GM12878 (cell line): ENCODE results near the gene ROR2. TPM values are rescaled to one million over a fixed set of nuclear protein-coding genes. Genes with fewer than 3 reads are reported as not detected.

ENCODE experiments used
- ATAC-seq: fragments of 200-7000 bp; cut with Tn5 transposase; 3 replicates; pipeline ENCODE4 v1.9.1; 2020; ENCODE audit warnings: mild to moderate bottlenecking, moderate library complexity
- BruUV-seq: library from RNA; stranded (reverse); fragments of 400-500 nt; replicated peaks from 2 replicates; lab custom pipeline; 2021; lab: Mats Ljungman, UMichigan
- CTCF ChIA-PET: fragments of 300-600 bp; sonication (Branson Sonifier 250); formaldehyde crosslinking; extraction: SDS; loops from one replicate; lab custom pipeline; 2021; ENCODE audit warnings: inconsistent platforms; lab: Yijun Ruan, JAX
- POLR2A ChIA-PET: fragments of 350-600 bp; formaldehyde crosslinking; extraction: SDS; loops from one replicate; lab custom pipeline; 2021; ENCODE audit warnings: inconsistent platforms; lab: Charles Lee
- RAD21 ChIA-PET: fragments of 300-600 bp; sonication (Branson Sonifier 250); formaldehyde crosslinking; loops from one replicate; lab custom pipeline; 2023; ENCODE audit warnings: antibody characterized with exemption; ENCODE audit not compliant: unreplicated experiment; lab: Charles Lee
- SMC1A ChIA-PET: fragments of 300-600 bp; sonication (Branson Sonifier 250); formaldehyde crosslinking; loops from one replicate; lab custom pipeline; 2023; ENCODE audit not compliant: unreplicated experiment, uncharacterized antibody; lab: Charles Lee
- DNase-seq: peaks from one replicate; pipeline ENCODE4 v3.0.0-alpha.2; 2011; ENCODE audit warnings: low read depth, low spot score
- FAIRE-seq: peaks from 3 replicates; lab custom pipeline; 2011; peaks lifted over from hg19 to GRCh38; lab: Jason Lieb, UNC
- H2AFZ ChIP-seq: 2 replicates; pipeline ENCODE4 v1.6.0; 2011; ENCODE audit warnings: low read depth, low read length, control low read depth; ENCODE audit not compliant: control insufficient read depth
- H3K27ac ChIP-seq: 2 replicates; pipeline ENCODE4 v1.5.1; 2011; ENCODE audit warnings: control low read depth; ENCODE audit not compliant: control insufficient read depth, insufficient read depth
- H3K27me3 ChIP-seq, 2 experiments: replicated peaks in 1 of 2; 2 replicates each; pipeline versions ENCODE4 v1.6.0 to v1.6.1; 2011; ENCODE audit warnings: low read length in 1 of 2; ENCODE audit not compliant: control insufficient read depth in 2 of 2, insufficient read depth in 2 of 2
- H3K36me3 ChIP-seq, 2 experiments: 2 replicates each; pipeline ENCODE4 v1.5.1; 2011; ENCODE audit warnings: low read length in 1 of 2; ENCODE audit not compliant: control insufficient read depth in 2 of 2, insufficient read depth in 2 of 2
- H3K4me1 ChIP-seq: 2 replicates; pipeline ENCODE4 v1.6.1; 2011; ENCODE audit warnings: mild to moderate bottlenecking, low read length, moderate library complexity, mixed read lengths; ENCODE audit not compliant: control insufficient read depth, insufficient read depth
- H3K4me2 ChIP-seq: 2 replicates; pipeline ENCODE4 v1.6.0; 2011; ENCODE audit warnings: control low read depth; ENCODE audit not compliant: control insufficient read depth, insufficient read depth
- H3K4me3 ChIP-seq: fragments of 200-600 bp; sonication (generic); 2 replicates; pipeline ENCODE4 v1.5.1; 2016
- H3K79me2 ChIP-seq: 2 replicates; pipeline ENCODE4 v1.6.0; 2011; ENCODE audit warnings: low read length; ENCODE audit not compliant: control insufficient read depth, insufficient read depth
- H3K9ac ChIP-seq: 2 replicates; pipeline ENCODE4 v1.8.0; 2011; ENCODE audit warnings: low read length, control low read depth, mixed read lengths; ENCODE audit not compliant: control insufficient read depth, insufficient read depth
- H3K9me3 ChIP-seq: replicated peaks from 3 replicates; pipeline ENCODE4 v1.5.1; 2011; ENCODE audit warnings: mild to moderate bottlenecking, low read length; ENCODE audit not compliant: control insufficient read depth, insufficient read depth
- H4K20me1 ChIP-seq: 2 replicates; pipeline ENCODE4 v1.6.0; 2011; ENCODE audit not compliant: control insufficient read depth, insufficient read depth
- BRCA1 ChIP-seq: IDR thresholded peaks from 2 replicates; pipeline ENCODE4 v1.6.1; 2011; ENCODE audit warnings: low read depth, low read length, improper control_type of control experiment
- FOXK2 ChIP-seq: fragments of 450-650 bp; IDR thresholded peaks from 2 replicates; pipeline ENCODE4 v1.6.1; 2017; ENCODE audit warnings: mild to moderate bottlenecking, moderate library complexity
- GABPA ChIP-seq: IDR thresholded peaks from 2 replicates; pipeline ENCODE4 v1.6.1; 2014; ENCODE audit warnings: antibody characterized with exemption, low read depth, mild to moderate bottlenecking, inconsistent platforms
- IKZF2 ChIP-seq, 2 experiments: fragments of 450-650 bp; IDR thresholded peaks; 2 replicates each; pipeline ENCODE4 v1.6.1; 2017; ENCODE audit warnings: mild to moderate bottlenecking in 2 of 2, moderate library complexity in 2 of 2
- KLF5 ChIP-seq: fragments of 450-650 bp; IDR thresholded peaks from 2 replicates; pipeline ENCODE4 v1.6.1; 2014; ENCODE audit warnings: mild to moderate bottlenecking; ENCODE audit not compliant: partially characterized antibody
- POU2F2 ChIP-seq: IDR thresholded peaks from 3 replicates; pipeline ENCODE4 v1.6.1; 2011; ENCODE audit warnings: low read depth, mild to moderate bottlenecking, low read length, borderline replicate concordance
- RAD51 ChIP-seq: fragments of 450-650 bp; IDR thresholded peaks from 2 replicates; pipeline ENCODE4 v1.6.1; 2016; ENCODE audit warnings: moderate library complexity, mild to moderate bottlenecking, inconsistent platforms
- ZBED1 ChIP-seq: IDR thresholded peaks from 2 replicates; pipeline ENCODE4 v1.6.1; 2016; ENCODE audit warnings: borderline replicate concordance
- WGBS: methylation state at CpG from one replicate; pipeline ENCODE4 v1.1.6; 2016; ENCODE audit warnings: low lambda C conversion rate; ENCODE audit not compliant: insufficient replicate concordance, insufficient coverage; ENCODE audit errors: missing lambda C conversion rate; 5-methylcytosine and 5-hydroxymethylcytosine counted together
- in situ Hi-C: fragments of 300-500 bp; cut with MboI; formaldehyde crosslinking; loops from 9 replicates; pipeline ENCODE4 v1.14.3; 2018; ENCODE audit warnings: mixed read lengths
- intact Hi-C: fragments of 100-400 bp; cut with micrococcal nuclease; formaldehyde crosslinking; loops from one replicate; pipeline ENCODE4 v1.14.2; 2022; ENCODE audit not compliant: unreplicated experiment
- polyA plus RNA-seq, 11 experiments: library from polyadenylated mRNA; depleted of rRNA in 4 of 11; unstranded in 6 of 11; stranded (reverse) in 5 of 11; fragments of >200 nt; fragmentation: Nextera tagmentation in 4 of 11; fragmentation: Illumina TruSeq in 1 of 11; extraction: Ambion mirVana in 4 of 11; extraction: Trizol in 1 of 11; gene quantifications; 1 replicate in 1 of 11; 2 replicates in 10 of 11; pipeline versions ENCODE4 v1.2.1 to v1.2.3, GENCODE V29; 2011 to 2016; ENCODE audit warnings: inconsistent platforms in 2 of 11, missing spikeins in 2 of 11, low read depth in 1 of 11
- total RNA-seq, 4 experiments: library from RNA; depleted of rRNA in 3 of 4; stranded (reverse); fragments of >200 nt in 3 of 4; fragmentation: Illumina TruSeq in 1 of 4; extraction: Trizol in 1 of 4; gene quantifications; 2 replicates each; pipeline versions ENCODE4 v1.2.1 to v1.2.3, GENCODE V29; 2013 to 2021
- TF ChIP-seq, protein P1 (sequence below): fragments of 450-650 bp; IDR thresholded peaks from 2 replicates; pipeline ENCODE4 v1.6.1; 2017; ENCODE audit warnings: mild to moderate bottlenecking
- TF ChIP-seq, protein P2 (sequence below): fragments of 150-350 bp; IDR thresholded peaks from 2 replicates; pipeline ENCODE4 v1.6.1; 2016; ENCODE audit warnings: low read depth, low read length

Gene ROR2
- total and polyA plus RNA-seq, 10 of the 15 experiments (the other 5 are each of a cell fraction or from before 2014, with no cell fraction given): 0.03 to 0.05 TPM; not detected in 8

DNA sequence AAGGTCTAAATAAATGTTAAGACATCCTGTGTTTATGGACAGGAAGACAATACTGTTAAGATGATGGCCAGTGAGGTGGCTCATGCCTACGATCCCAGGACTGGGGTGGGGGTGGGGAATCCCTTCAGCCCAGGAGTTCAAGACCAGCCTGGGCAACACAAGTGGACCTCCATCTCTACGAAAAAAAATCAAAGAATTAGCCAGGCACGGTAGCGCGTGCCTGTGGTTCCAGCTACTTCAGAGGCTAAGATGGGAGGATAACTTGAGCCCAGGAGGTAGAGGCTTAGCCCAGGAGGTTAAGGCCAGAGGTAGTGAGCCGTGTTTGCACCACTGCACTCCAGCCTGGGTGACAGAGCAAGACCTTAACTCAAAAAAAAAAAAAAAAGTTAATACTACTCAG, 5.3 kb downstream of the ROR2 start:
- BruUV-seq: no TSS peak
- RAD21 ChIA-PET: no interaction called here

More for the DNA sequence above, 5.3 kb downstream of the ROR2 start:
- no peaks in the 10 kb centered on the region for H3K36me3 ChIP-seq
- TF ChIP-seq POU2F2: no peak
- TF ChIP-seq, protein P1, sequence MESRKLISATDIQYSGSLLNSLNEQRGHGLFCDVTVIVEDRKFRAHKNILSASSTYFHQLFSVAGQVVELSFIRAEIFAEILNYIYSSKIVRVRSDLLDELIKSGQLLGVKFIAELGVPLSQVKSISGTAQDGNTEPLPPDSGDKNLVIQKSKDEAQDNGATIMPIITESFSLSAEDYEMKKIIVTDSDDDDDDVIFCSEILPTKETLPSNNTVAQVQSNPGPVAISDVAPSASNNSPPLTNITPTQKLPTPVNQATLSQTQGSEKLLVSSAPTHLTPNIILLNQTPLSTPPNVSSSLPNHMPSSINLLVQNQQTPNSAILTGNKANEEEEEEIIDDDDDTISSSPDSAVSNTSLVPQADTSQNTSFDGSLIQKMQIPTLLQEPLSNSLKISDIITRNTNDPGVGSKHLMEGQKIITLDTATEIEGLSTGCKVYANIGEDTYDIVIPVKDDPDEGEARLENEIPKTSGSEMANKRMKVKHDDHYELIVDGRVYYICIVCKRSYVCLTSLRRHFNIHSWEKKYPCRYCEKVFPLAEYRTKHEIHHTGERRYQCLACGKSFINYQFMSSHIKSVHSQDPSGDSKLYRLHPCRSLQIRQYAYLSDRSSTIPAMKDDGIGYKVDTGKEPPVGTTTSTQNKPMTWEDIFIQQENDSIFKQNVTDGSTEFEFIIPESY: no peak
- no peak for TF ChIP-seq IKZF2 (IDR thresholded peaks at IDR 0.05)
- TF ChIP-seq BRCA1: no peak
- TF ChIP-seq GABPA: no peak
- TF ChIP-seq KLF5: no peak
- TF ChIP-seq ZBED1: no peak
- no peak for TF ChIP-seq FOXK2
- TF ChIP-seq RAD51: no peak
- TF ChIP-seq, protein P2, sequence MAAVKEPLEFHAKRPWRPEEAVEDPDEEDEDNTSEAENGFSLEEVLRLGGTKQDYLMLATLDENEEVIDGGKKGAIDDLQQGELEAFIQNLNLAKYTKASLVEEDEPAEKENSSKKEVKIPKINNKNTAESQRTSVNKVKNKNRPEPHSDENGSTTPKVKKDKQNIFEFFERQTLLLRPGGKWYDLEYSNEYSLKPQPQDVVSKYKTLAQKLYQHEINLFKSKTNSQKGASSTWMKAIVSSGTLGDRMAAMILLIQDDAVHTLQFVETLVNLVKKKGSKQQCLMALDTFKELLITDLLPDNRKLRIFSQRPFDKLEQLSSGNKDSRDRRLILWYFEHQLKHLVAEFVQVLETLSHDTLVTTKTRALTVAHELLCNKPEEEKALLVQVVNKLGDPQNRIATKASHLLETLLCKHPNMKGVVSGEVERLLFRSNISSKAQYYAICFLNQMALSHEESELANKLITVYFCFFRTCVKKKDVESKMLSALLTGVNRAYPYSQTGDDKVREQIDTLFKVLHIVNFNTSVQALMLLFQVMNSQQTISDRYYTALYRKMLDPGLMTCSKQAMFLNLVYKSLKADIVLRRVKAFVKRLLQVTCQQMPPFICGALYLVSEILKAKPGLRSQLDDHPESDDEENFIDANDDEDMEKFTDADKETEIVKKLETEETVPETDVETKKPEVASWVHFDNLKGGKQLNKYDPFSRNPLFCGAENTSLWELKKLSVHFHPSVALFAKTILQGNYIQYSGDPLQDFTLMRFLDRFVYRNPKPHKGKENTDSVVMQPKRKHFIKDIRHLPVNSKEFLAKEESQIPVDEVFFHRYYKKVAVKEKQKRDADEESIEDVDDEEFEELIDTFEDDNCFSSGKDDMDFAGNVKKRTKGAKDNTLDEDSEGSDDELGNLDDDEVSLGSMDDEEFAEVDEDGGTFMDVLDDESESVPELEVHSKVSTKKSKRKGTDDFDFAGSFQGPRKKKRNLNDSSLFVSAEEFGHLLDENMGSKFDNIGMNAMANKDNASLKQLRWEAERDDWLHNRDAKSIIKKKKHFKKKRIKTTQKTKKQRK: no peak
- ChIA-PET CTCF (interaction anchor here (0.8 to 2.5 kb wide), 2 partner anchors 10 to 186 kb away, joined by 3 to 11 read pairs; no protein-coding TSS in a partner anchor), POLR2A (no interaction called here), SMC1A (interaction anchor here (1.2 kb wide), 1 partner anchor 11 kb away, joined by 5 read pairs; no protein-coding TSS in a partner anchor)
- H3K79me2 ChIP-seq: no peaks in the 10 kb centered on the region
- no peak overlapping the region for H3K4me2 ChIP-seq
- peaks cover 2 to 11% of the 10 kb centered on the region in 2 experiments; a peak in 3 of 4 replicates for H3K27me3 ChIP-seq
- H3K9ac ChIP-seq: no peak overlapping the region
- H3K4me1 ChIP-seq: no peaks in the 10 kb centered on the region
- in situ Hi-C loops (no loop called here), intact Hi-C loops (no loop called here)
- DNase-seq: no peak
- no peaks in the 10 kb centered on the region; the same call in 2 of the 3 replicates for H3K9me3 ChIP-seq
- no peak for FAIRE-seq
- H2AFZ ChIP-seq: no peak overlapping the region
- WGBS: 51% methylated on average over 6 of the region's 6 CpGs
- no peaks in the 10 kb centered on the region for H4K20me1 ChIP-seq
- no peak overlapping the region for H3K4me3 ChIP-seq
- H3K27ac ChIP-seq: no peak overlapping the region
- no peak for ATAC-seq
